Immature natural killer cell (primary cell): ENCODE measurements around the gene SMPD1. TPM values are rescaled to one million over a fixed set of nuclear protein-coding genes. Genes with fewer than 3 reads are reported as not detected.

Experiments
- DNase-seq, 3 donors: peaks; one replicate each; pipeline ENCODE4 v3.0.0; 2022; ENCODE audit warnings: mixed read lengths in 1 of 3
- H3K27ac Mint-ChIP-seq, 6 donors: one replicate each; pipeline ENCODE4 v1.8.0; 2020; ENCODE audit warnings: mixed read lengths in 6 of 6, mild to moderate bottlenecking in 5 of 6, inconsistent platforms in 4 of 6, moderate library complexity in 3 of 6
- H3K27me3 Mint-ChIP-seq, 3 donors: one replicate each; pipeline ENCODE4 v1.8.0; 2020 to 2021; ENCODE audit warnings: low read depth in 3 of 3, mild to moderate bottlenecking in 3 of 3, mixed read lengths in 3 of 3, moderate library complexity in 3 of 3, inconsistent platforms in 1 of 3
- H3K36me3 Mint-ChIP-seq, 3 donors: one replicate each; pipeline ENCODE4 v1.8.0; 2020; ENCODE audit warnings: mixed read lengths in 3 of 3, inconsistent platforms in 2 of 3, mild to moderate bottlenecking in 2 of 3
- H3K4me1 Mint-ChIP-seq, 2 donors: one replicate each; pipeline ENCODE4 v1.8.0; 2020; ENCODE audit warnings: inconsistent platforms in 2 of 2, mild to moderate bottlenecking in 2 of 2, mixed read lengths in 2 of 2, moderate library complexity in 1 of 2
- H3K4me3 Mint-ChIP-seq, 5 donors: one replicate each; pipeline ENCODE4 v1.8.0; 2020; ENCODE audit warnings: mild to moderate bottlenecking in 5 of 5, mixed read lengths in 5 of 5, inconsistent platforms in 3 of 5, moderate library complexity in 3 of 5
- H3K9me3 Mint-ChIP-seq, 6 donors: one replicate each; pipeline ENCODE4 v1.8.0; 2020; ENCODE audit warnings: mild to moderate bottlenecking in 6 of 6, mixed read lengths in 6 of 6, inconsistent platforms in 4 of 6, moderate library complexity in 3 of 6
- polyA plus RNA-seq, 3 donors: library from polyadenylated mRNA; unstranded; fragments of 300-500 nt; fragmentation: Illumina TruSeq; gene quantifications; one replicate each; pipeline ENCODE4 v1.2.3, GENCODE V29; 2021

SMPD1 gene
- polyA plus RNA-seq, 3 donors from 2014 or later = 12.0 to 21.9 (median 18.4) TPM

- Mint-ChIP-seq H3K4me3 (no peak overlapping the region), H3K36me3 (peaks cover 17 to 47% (median 18%) of the 10 kb centered on the region in 3 donors), H3K9me3 (no peaks in the 10 kb centered on the region), H3K27ac (peak overlapping the region in 2 of 6 donors; percentile 29 to 50), H3K4me1 (peaks cover 30 to 31% of the 10 kb centered on the region in 2 donors), H3K27me3 (peaks cover 0 to 1% (median 0%) of the 10 kb centered on the region in 3 donors)
- DNase-seq = no peak
Observed at GRCh38 chr11:6397156-6397555, 6.9 kb downstream of the SMPD1 start.

- Mint-ChIP-seq H3K27me3 (peaks cover under 1 to 6% (median under 1%) of the 10 kb centered on the region in 3 donors), H3K27ac (no peak overlapping the region), H3K4me3 (no peak overlapping the region), H3K9me3 (no peaks in the 10 kb centered on the region), H3K4me1 (peaks cover 32 to 34% of the 10 kb centered on the region in 2 donors), H3K36me3 (peaks cover 17 to 47% (median 18%) of the 10 kb centered on the region in 3 donors)
- no peak for DNase-seq
Observed at GRCh38 chr11:6397636-6398035, 7.4 kb downstream of the SMPD1 start.

- Mint-ChIP-seq H3K36me3 (peaks cover 17 to 44% (median 18%) of the 10 kb centered on the region in 3 donors), H3K27me3 (peaks cover 2 to 9% (median 7%) of the 10 kb centered on the region in 3 donors), H3K27ac (peak overlapping the region in 5 of 6 donors; percentile 23 to 85 (median 61)), H3K4me1 (peaks cover 40 to 47% of the 10 kb centered on the region in 2 donors), H3K4me3 (peak overlapping the region in 3 of 5 donors; percentile 17 to 54 (median 25)), H3K9me3 (no peaks in the 10 kb centered on the region)
- no peak for DNase-seq
Observed at GRCh38 chr11:6400431-6401345, 10.4 kb downstream of the SMPD1 start.

- no peak for DNase-seq
- peaks cover 2 to 10% (median 7%) of the 10 kb centered on the region in 3 donors for H3K27me3 Mint-ChIP-seq
- H3K9me3 Mint-ChIP-seq = no peaks in the 10 kb centered on the region
- peaks cover 47 to 52% of the 10 kb centered on the region in 2 donors for H3K4me1 Mint-ChIP-seq
- peak overlapping the region in 5 of 6 donors; percentile 61 to 99 (median 94) for H3K27ac Mint-ChIP-seq
- H3K4me3 Mint-ChIP-seq = peak overlapping the region in 3 of 5 donors; percentile 25 to 45 (median 26)
- H3K36me3 Mint-ChIP-seq = peaks cover 15 to 41% (median 17%) of the 10 kb centered on the region in 3 donors
Observed at GRCh38 chr11:6401464-6401863, 11.2 kb downstream of the SMPD1 start.

- Mint-ChIP-seq H3K4me3 (peak overlapping the region; percentile 75 to 93 (median 81)), H3K27ac (peak overlapping the region; percentile 94 to 99 (median 94)), H3K9me3 (no peaks in the 10 kb centered on the region), H3K36me3 (peaks cover 14 to 35% (median 17%) of the 10 kb centered on the region in 3 donors), H3K27me3 (peaks cover 2 to 10% (median 7%) of the 10 kb centered on the region in 3 donors), H3K4me1 (peaks cover 53 to 57% of the 10 kb centered on the region in 2 donors)
- DNase-seq = peak; percentile 34 to 43 (median 38)
Observed at GRCh38 chr11:6402061-6402470, 11.8 kb downstream of the SMPD1 start.

GRCh38 chr11:6402561-6402981 lies 12.3 kb downstream of the SMPD1 start:
- H3K9me3 Mint-ChIP-seq = no peaks in the 10 kb centered on the region
- DNase-seq = peak; percentile 71 to 76 (median 76)
- peaks cover 14 to 31% (median 17%) of the 10 kb centered on the region in 3 donors for H3K36me3 Mint-ChIP-seq
- peaks cover 57 to 59% of the 10 kb centered on the region in 2 donors for H3K4me1 Mint-ChIP-seq
- peak overlapping the region; percentile 94 to 99 (median 94) for H3K27ac Mint-ChIP-seq
- H3K27me3 Mint-ChIP-seq = peaks cover 2 to 10% (median 7%) of the 10 kb centered on the region in 3 donors
- peak overlapping the region; percentile 75 to 93 (median 81) for H3K4me3 Mint-ChIP-seq

GRCh38 chr11:6403539-6403938 lies 13.3 kb downstream of the SMPD1 start:
- peak overlapping the region; percentile 42 to 99 (median 94) for H3K27ac Mint-ChIP-seq
- H3K27me3 Mint-ChIP-seq = peaks cover 2 to 10% (median 7%) of the 10 kb centered on the region in 3 donors
- H3K4me3 Mint-ChIP-seq = peak overlapping the region in 4 of 5 donors; percentile 75 to 83 (median 80)
- DNase-seq = no peak
- peaks cover 57 to 59% of the 10 kb centered on the region in 2 donors for H3K4me1 Mint-ChIP-seq
- peaks cover 11 to 25% (median 14%) of the 10 kb centered on the region in 3 donors for H3K36me3 Mint-ChIP-seq
- no peaks in the 10 kb centered on the region for H3K9me3 Mint-ChIP-seq

- Mint-ChIP-seq H3K4me3 (peak overlapping the region in 4 of 5 donors; percentile 7 to 62 (median 40)), H3K27ac (peak overlapping the region in 5 of 6 donors; percentile 42 to 84 (median 80)), H3K4me1 (peaks cover 57 to 59% of the 10 kb centered on the region in 2 donors), H3K27me3 (peaks cover 2 to 12% (median 7%) of the 10 kb centered on the region in 3 donors), H3K9me3 (no peaks in the 10 kb centered on the region), H3K36me3 (peaks cover 3 to 16% (median 5%) of the 10 kb centered on the region in 3 donors)
- no peak for DNase-seq
Observed at GRCh38 chr11:6404342-6405051, 14.2 kb downstream of the SMPD1 start.

- Mint-ChIP-seq H3K4me1 (peaks cover 57 to 59% of the 10 kb centered on the region in 2 donors), H3K4me3 (no peak overlapping the region)
Observed at GRCh38 chr11:6405052-6405667, 14.9 kb downstream of the SMPD1 start.

GRCh38 chr11:6405846-6406245 lies 15.6 kb downstream of the SMPD1 start:
- Mint-ChIP-seq H3K27me3 (peaks cover 2 to 14% (median 7%) of the 10 kb centered on the region in 3 donors), H3K9me3 (no peaks in the 10 kb centered on the region), H3K4me1 (peaks cover 52 to 54% of the 10 kb centered on the region in 2 donors), H3K36me3 (peaks cover 5 to 13% (median 9%) of the 10 kb centered on the region in 3 donors), H3K27ac (peak overlapping the region; percentile 6 to 68 (median 51)), H3K4me3 (no peak overlapping the region)
- DNase-seq = no peak

More at GRCh38 chr11:6405052-6405667, 14.9 kb downstream of the SMPD1 start:
- Mint-ChIP-seq H3K9me3 (no peaks in the 10 kb centered on the region), H3K27ac (no peak overlapping the region), H3K36me3 (peaks cover 5 to 16% (median 9%) of the 10 kb centered on the region in 3 donors), H3K27me3 (peaks cover 2 to 14% (median 7%) of the 10 kb centered on the region in 3 donors)
- DNase-seq = no peak

GRCh38 chr11:6406370-6406769 lies 16.1 kb downstream of the SMPD1 start:
- Mint-ChIP-seq H3K9me3 (no peaks in the 10 kb centered on the region), H3K4me1 (peaks cover 47 to 50% of the 10 kb centered on the region in 2 donors), H3K36me3 (peaks cover 5 to 9% (median 9%) of the 10 kb centered on the region in 3 donors), H3K27ac (peak overlapping the region; percentile 17 to 68 (median 61)), H3K27me3 (peaks cover 3 to 14% (median 7%) of the 10 kb centered on the region in 3 donors), H3K4me3 (no peak overlapping the region)
- no peak for DNase-seq

GRCh38 chr11:6410695-6411430 lies 20.6 kb downstream of the SMPD1 start:
- peaks cover 5 to 9% (median 9%) of the 10 kb centered on the region in 3 donors for H3K36me3 Mint-ChIP-seq
- H3K27ac Mint-ChIP-seq = no peak overlapping the region
- H3K9me3 Mint-ChIP-seq = no peaks in the 10 kb centered on the region
- H3K4me1 Mint-ChIP-seq = peaks cover 16% of the 10 kb centered on the region in 2 donors
- DNase-seq = no peak
- no peak overlapping the region for H3K4me3 Mint-ChIP-seq
- peaks cover 0 to 4% (median 2%) of the 10 kb centered on the region in 3 donors for H3K27me3 Mint-ChIP-seq
